Retinal pigment epithelial cell (primary cell): ENCODE measurements around the gene CKMT2.
"Not testable (repeated sequence)": the region's sequence is repeated elsewhere in the genome, so short reads cannot be mapped to it uniquely, and the experiment has no call there.

ENCODE experiments used
- DNase-seq: peaks from one replicate; pipeline ENCODE4 v3.0.0-alpha.2; 2010; ENCODE audit warnings: low read depth
- H3K4me3 ChIP-seq: 2 replicates; pipeline ENCODE4 v1.5.1; 2011; ENCODE audit warnings: mild to moderate bottlenecking, low read length, control low read depth, moderate library complexity
- CTCF ChIP-seq: conservative IDR thresholded peaks from 2 replicates; pipeline ENCODE4 v1.5.1; 2011; ENCODE audit warnings: low read depth, low read length, control low read depth, inconsistent platforms

Gene CKMT2

DNA sequence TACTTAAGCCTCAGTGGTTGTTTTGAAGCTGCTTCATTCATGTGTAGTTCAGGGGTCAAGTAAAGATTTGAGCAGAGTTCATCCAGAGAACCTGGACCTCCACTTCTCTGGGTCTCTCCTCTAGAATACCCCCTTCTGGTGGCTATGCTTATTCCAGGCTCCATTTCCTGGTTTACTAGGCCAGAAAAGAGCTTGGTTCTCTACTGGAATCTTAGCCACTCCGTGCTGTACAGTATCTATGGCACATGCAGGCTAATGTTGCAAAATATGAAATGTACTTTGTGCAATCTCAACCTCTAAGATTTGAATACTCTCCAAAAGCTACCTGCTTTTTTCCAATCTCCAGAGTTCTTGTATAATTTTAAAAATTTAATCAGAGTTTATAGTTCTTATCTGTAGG lies 50.9 kb downstream of the CKMT2 start:
- no peak overlapping the region for H3K4me3 ChIP-seq
- DNase-seq, result no peak
- TF ChIP-seq CTCF, result no peak

DNA sequence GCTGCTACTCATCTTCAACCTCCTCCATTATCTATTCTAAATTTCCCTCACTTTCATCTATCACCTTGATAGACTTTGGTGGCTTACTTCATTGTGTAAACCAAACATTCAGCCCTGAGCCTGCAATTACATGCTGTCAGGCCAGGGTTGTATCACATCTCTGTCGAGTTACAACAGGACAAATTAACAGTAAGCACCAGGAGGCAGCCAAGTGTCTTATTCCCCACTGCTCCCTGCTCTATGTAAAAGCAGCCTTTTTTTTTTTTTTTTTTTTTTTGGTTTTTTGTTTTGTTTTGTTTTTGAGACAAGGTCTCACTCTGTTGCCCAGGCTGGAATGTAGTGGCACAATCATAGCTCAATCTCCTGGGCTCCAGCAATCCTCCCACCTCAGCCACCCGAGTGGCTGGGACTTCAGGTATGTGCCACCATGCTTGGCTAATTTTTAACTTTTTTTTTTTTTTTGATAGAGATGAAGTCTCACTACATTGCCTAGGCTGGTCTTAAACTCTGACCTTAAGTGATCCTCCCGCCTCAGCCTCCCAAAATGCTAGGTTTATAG lies 53.0 kb downstream of the CKMT2 start:
- no peak for DNase-seq
- H3K4me3 ChIP-seq, result no peak overlapping the region
- TF ChIP-seq CTCF, result no peak

DNA sequence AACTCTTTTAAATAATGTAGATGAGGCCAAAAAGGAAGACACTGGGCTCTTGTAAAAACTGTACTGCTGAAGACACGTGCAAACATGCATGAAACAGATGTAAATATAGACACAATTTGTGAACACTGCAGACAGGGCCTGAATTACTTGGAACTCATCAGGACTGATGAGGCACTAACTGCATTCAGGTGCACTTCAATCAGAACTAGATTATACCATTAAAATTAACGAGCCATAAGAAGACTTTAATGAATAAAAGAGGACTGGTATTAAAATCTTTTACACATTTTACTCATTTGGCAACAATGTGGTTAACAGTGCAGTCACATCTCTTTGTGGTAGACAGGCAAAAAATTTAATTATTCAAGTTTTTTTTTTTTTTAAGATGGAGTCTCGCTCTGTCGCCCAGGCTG lies 54.9 kb downstream of the CKMT2 start:
- no peak for TF ChIP-seq CTCF
- no peak overlapping the region for H3K4me3 ChIP-seq
- no peak for DNase-seq

- no peak for DNase-seq
- H3K4me3 ChIP-seq, result no peak overlapping the region
- TF ChIP-seq CTCF, result no peak
Measured at GRCh38 chr5:81290146-81290545, 57.0 kb downstream of the CKMT2 start.

DNA sequence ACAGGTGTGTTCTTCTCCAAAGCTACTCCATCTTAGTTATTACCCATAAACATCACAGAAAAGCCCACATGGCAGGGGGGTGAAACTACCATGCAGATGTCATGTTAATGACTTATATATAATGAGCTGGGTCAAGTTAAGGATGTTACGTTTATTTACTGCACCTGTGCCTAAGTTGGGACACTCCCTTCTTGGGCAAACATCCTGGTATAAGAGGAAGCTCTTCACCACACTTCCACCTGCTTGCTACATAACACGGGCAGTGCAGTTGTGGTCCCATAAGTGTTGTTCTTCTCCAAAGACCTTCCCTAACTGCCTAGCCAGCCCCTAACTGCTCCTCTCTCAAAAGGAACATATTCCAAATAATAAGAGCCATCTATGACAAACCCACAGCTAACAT lies 59.0 kb downstream of the CKMT2 start:
- DNase-seq, result no peak
- no peak overlapping the region for H3K4me3 ChIP-seq
- TF ChIP-seq CTCF, result no peak

DNA sequence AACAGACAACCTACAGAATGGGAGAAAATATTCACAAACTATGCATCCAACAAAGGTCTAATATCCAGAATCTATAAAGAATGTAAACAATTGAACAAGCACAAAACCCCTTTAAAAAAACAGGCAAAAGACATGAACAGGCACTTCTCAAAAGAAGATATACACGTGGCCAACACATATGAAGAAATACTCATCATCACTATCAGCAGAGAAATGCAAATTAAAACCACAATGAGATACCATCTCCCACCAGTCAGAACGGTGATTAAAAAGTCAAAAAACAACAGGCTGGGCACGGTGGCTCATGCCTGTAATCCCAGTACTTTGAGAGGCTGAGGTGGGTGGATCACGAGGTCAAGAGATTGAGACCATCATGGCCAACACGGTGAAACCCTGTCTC lies 60.9 kb downstream of the CKMT2 start:
- not testable (repeated sequence) for H3K4me3 ChIP-seq, DNase-seq

DNA sequence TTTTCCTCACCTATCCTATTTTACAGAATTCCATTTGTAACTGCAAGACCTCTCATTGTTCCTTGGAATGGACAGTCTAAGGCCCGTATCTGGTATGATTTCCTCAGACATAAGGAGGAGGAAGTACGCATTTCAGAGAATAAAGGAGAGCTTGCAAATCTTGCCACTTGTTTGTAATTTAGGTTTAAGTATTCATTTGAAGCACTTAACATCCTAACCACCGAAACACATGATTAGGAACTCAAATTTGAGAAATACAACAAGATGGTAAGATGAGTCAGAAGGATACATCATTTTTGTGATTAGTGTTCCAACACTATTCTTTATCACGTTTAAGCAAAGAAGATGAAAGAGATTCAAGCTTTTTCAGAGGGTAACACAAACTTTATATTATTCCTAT lies 64.4 kb downstream of the CKMT2 start:
- no peak for DNase-seq
- no peak for TF ChIP-seq CTCF
- H3K4me3 ChIP-seq, result no peak overlapping the region

GRCh38 chr5:81300921-81301270 lies 67.8 kb downstream of the CKMT2 start:
- H3K4me3 ChIP-seq, result peak overlapping the region; percentile 93
- no peak for DNase-seq
- no peak for TF ChIP-seq CTCF
